Kidney (tissue), 14 donors: ENCODE results near the gene CISD3. TPM values are rescaled to one million over a fixed set of nuclear protein-coding genes. Genes with fewer than 3 reads are reported as not detected.

Source experiments
- DNase-seq, 5 donors: peaks; one replicate each; pipeline ENCODE4 v3.0.0-alpha.2; 2013 to 2020
- FAIRE-seq: peaks from 2 replicates; lab custom pipeline; 2012; peaks lifted over from hg19 to GRCh38; lab: Jason Lieb, UNC
- H3K27ac ChIP-seq, 2 donors: one replicate each; pipeline ENCODE4 v1.7.0; 2013; ENCODE audit warnings: low read depth in 2 of 2, low read length in 2 of 2, inconsistent platforms in 1 of 2
- H3K27me3 ChIP-seq: one replicate; pipeline ENCODE4 v1.7.1; 2013; ENCODE audit warnings: low read length, inconsistent platforms; ENCODE audit not compliant: control insufficient read depth, insufficient read depth
- H3K36me3 ChIP-seq, 3 donors: one replicate each; pipeline versions ENCODE4 v1.7.0 to v1.7.1; 2013; ENCODE audit warnings: low read length in 3 of 3, control low read depth in 1 of 3, inconsistent platforms in 1 of 3; ENCODE audit not compliant: insufficient read depth in 3 of 3, control insufficient read depth in 2 of 3
- H3K4me1 ChIP-seq, 3 donors: one replicate each; pipeline versions ENCODE4 v1.7.0 to v1.7.1; 2013; ENCODE audit warnings: low read length in 3 of 3, inconsistent platforms in 1 of 3, low read depth in 1 of 3; ENCODE audit not compliant: control insufficient read depth in 2 of 3, insufficient read depth in 2 of 3
- H3K4me3 ChIP-seq, 3 donors: one replicate each; pipeline versions ENCODE4 v1.7.0 to v1.8.1; 2013; ENCODE audit warnings: low read length in 3 of 3, control low read depth in 1 of 3, inconsistent platforms in 1 of 3
- H3K9ac ChIP-seq, 3 donors: one replicate each; pipeline versions ENCODE4 v1.7.0 to v1.7.1; 2013; ENCODE audit warnings: low read length in 3 of 3, control low read depth in 1 of 3, inconsistent platforms in 1 of 3
- H3K9me3 ChIP-seq, 3 donors: one replicate each; pipeline versions ENCODE4 v1.7.0 to v1.7.1; 2013; ENCODE audit warnings: low read length in 3 of 3, control low read depth in 1 of 3, inconsistent platforms in 1 of 3; ENCODE audit not compliant: control insufficient read depth in 2 of 3, insufficient read depth in 1 of 3
- intact Hi-C: fragments of 100-400 bp; cut with DNase I; formaldehyde crosslinking; loops from one replicate; pipeline ENCODE4 v1.11.1; 2022
- polyA plus RNA-seq: library from polyadenylated mRNA; stranded (reverse); fragments of 350-450 nt; fragmentation: Illumina TruSeq; extraction: RNeasy Lipid Tissue Mini Kit (QIAGEN cat#74804); gene quantifications from one replicate; pipeline ENCODE4 v1.2.3, GENCODE V29; 2014; ENCODE audit warnings: low read depth, low replicate concordance; ENCODE audit not compliant: insufficient read depth
- total RNA-seq: library from RNA; stranded (reverse); fragmentation: NEBNext Ultra II Directional; extraction: Animal tissue kit (Norgen Biotek cat#: 25700); gene quantifications from one replicate; pipeline ENCODE4 v1.2.1, GENCODE V29; 2021
- TF ChIP-seq, protein P1 (sequence below): IDR thresholded peaks from 3 replicates; pipeline ENCODE4 v1.5.1; 2012; ENCODE audit warnings: mild to moderate bottlenecking, moderate library complexity, borderline replicate concordance; ENCODE audit not compliant: insufficient read depth; ENCODE audit errors: extremely low read depth
- donor health status: control.
- donor health status: control.
- donor health status: control.
- donor health status: control.
- donor health status: control.
- donor health status: DM: yes; HTN: yes; CAD: no.
- donor health status: Normal renal cell carcinoma (clear cell type).

CISD3 gene
- total and polyA plus RNA-seq, 2 donors from 2014 or later: 37.7 to 152 TPM

DNA sequence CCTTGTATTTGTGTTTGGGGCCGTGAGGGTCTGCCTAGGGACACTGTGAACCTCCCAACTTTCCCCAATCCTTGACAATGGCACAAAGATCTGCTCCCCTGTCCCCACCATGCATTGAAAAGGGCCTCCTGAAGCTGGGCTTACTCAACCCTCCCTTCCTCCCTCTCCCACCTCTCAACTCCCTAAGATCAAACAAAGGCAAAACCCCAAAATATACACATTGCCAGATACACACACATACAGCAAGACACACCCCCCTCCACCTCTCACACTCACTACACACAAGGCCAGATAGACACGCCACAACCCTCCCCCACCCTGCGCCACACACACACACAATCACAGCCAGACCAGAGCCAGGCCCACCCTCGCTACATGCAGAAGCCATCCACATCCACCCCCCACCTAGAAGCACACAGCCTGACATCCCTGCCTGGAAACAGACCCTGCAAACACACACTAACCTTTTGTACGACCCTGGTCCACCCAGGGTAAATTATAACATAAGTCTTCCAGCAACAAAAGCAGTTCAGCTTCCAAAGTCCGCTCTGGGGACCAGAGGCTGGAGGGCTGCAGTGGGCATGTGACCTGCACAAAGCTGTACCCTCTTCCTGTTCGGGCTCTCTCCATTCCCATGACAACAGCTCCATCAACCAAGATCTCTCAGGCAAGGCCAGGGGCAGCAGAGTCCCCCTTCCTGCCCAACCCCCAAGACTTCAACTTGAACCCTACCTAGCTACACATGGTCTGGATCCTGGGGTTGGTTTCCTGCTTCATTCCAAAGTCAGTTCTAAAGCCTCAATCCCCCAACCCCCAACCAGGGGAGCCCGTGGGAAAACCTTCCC is 16.1 kb downstream of the CISD3 start:
- Histone ChIP-seq H3K4me3 (peak overlapping the region; percentile 21 to 85 (median 54)), H3K9me3 (no peaks in the 10 kb centered on the region), H3K4me1 (peaks cover 0 to 48% (median 36%) of the 10 kb centered on the region in 3 donors), H3K27me3 (no peaks in the 10 kb centered on the region), H3K9ac (peak overlapping the region in 2 of 3 donors; percentile 26 to 81), H3K27ac (peak overlapping the region in 1 of 2 donors; percentile 81), H3K36me3 (no peaks in the 10 kb centered on the region)
- TF ChIP-seq, protein P1, sequence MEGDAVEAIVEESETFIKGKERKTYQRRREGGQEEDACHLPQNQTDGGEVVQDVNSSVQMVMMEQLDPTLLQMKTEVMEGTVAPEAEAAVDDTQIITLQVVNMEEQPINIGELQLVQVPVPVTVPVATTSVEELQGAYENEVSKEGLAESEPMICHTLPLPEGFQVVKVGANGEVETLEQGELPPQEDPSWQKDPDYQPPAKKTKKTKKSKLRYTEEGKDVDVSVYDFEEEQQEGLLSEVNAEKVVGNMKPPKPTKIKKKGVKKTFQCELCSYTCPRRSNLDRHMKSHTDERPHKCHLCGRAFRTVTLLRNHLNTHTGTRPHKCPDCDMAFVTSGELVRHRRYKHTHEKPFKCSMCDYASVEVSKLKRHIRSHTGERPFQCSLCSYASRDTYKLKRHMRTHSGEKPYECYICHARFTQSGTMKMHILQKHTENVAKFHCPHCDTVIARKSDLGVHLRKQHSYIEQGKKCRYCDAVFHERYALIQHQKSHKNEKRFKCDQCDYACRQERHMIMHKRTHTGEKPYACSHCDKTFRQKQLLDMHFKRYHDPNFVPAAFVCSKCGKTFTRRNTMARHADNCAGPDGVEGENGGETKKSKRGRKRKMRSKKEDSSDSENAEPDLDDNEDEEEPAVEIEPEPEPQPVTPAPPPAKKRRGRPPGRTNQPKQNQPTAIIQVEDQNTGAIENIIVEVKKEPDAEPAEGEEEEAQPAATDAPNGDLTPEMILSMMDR: no peak
- intact Hi-C loops: no loop called here
- FAIRE-seq (no peak), DNase-seq (peak in 4 of 5 donors; percentile 57 to 76 (median 70))

DNA sequence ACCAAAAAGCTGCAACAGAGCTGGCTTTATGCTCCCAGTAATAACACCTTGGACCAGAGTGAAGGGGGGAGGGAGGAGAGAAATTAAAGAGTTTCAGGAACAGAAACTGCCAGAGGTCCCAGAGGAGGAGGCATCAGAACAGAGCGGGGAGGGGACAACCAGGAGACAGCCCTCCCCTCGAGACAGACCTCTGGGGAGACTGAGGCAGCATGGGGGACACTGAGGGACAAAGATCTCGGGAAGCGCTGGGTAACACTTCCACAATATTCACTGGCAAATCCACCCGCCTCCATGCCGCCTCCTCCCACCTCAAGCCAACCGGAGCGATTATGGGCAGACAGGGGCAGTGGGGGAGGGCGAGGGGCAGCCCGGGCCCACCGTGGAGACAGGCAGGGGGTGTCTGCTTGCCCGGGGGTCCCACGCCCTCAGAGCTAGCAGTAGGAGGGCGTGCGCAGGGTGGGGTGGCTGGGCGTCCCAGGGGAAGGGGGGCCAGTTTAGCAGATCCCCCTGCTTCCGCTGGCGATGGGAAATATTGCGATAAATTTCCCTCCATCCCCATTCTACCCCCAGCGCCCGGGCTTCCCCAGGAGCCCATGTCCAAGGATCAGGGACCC is 16.8 kb downstream of the CISD3 start:
- peak overlapping the region in 2 of 3 donors; percentile 26 to 81 for H3K9ac ChIP-seq
- no peaks in the 10 kb centered on the region for H3K27me3 ChIP-seq
- H3K27ac ChIP-seq: peak overlapping the region; percentile 81 to 88
- H3K4me1 ChIP-seq: peaks cover 0 to 50% (median 28%) of the 10 kb centered on the region in 3 donors
- H3K9me3 ChIP-seq: no peaks in the 10 kb centered on the region
- no peaks in the 10 kb centered on the region for H3K36me3 ChIP-seq
- FAIRE-seq (no peak), DNase-seq (peak in 3 of 5 donors; percentile 17 to 81 (median 55))
- TF ChIP-seq, protein P1: no peak
- intact Hi-C loops: no loop called here
- peak overlapping the region; percentile 21 to 85 (median 55) for H3K4me3 ChIP-seq

DNA sequence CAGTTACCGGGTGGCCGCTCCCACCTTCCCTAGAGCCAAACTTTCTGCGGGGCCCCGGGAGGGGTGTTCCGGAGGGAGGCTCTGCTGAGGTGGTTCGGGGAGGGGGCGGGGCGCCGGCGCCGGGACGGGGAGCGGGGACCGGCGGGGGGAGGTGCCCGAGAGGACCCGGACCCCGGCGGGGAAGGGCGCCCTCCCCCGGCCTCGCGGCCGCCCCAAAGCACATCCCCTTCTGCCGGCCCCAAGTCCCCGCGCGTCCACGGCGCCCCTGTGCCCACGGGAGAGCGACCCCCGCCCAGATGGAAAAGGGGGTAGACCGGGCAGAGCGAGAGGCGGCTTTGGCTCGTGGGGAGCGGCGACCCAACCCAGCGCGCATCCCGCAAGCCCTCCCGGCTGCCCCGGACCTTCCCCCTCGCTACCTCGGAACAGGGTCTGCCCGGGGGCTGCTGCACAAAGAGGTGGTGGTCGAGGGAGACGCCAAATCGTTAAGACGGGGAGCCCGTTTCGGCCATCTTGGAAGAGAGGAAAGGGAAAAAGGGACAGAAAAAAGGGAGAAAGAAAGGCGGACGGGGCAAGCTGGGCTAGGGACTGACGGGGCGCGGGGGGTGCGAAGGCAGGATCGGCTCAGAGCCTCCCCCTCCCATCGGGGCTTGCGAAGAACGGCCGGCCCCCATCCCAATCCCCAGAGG is 17.5 kb downstream of the CISD3 start:
- peak overlapping the region; percentile 81 to 88 for H3K27ac ChIP-seq
- DNase-seq (peak in 4 of 5 donors; percentile 54 to 88 (median 66)), FAIRE-seq (no peak)
- H3K27me3 ChIP-seq: no peaks in the 10 kb centered on the region
- intact Hi-C loops: no loop called here
- H3K4me1 ChIP-seq: peaks cover 0 to 48% (median 24%) of the 10 kb centered on the region in 3 donors
- TF ChIP-seq, protein P1: no peak
- peak overlapping the region; percentile 46 to 85 (median 79) for H3K4me3 ChIP-seq
- peak overlapping the region; percentile 30 to 81 (median 59) for H3K9ac ChIP-seq
- H3K36me3 ChIP-seq: no peaks in the 10 kb centered on the region
- H3K9me3 ChIP-seq: no peaks in the 10 kb centered on the region
